GM23248 (cell line): ENCODE data around the gene IGSF22.
"Not testable (repeated sequence)": the region's sequence is repeated elsewhere in the genome, so short reads cannot be mapped to it uniquely, and the experiment has no call there.

Source experiments
- EZH2 ChIP-seq: fragments of 200-600 bp; sonication (generic); IDR thresholded peaks from 2 replicates; pipeline ENCODE4 v1.6.1; 2018; ENCODE audit warnings: antibody characterized with exemption, mild to moderate bottlenecking; ENCODE audit not compliant: insufficient read depth, poor library complexity, severe bottlenecking
- EZH2phosphoT487 ChIP-seq: fragments of 200-600 bp; sonication (generic); IDR thresholded peaks from 2 replicates; pipeline ENCODE4 v1.6.1; 2018; ENCODE audit warnings: antibody characterized with exemption, moderate library complexity, mild to moderate bottlenecking, low read depth; ENCODE audit not compliant: insufficient read depth

- not testable (repeated sequence) for TF ChIP-seq EZH2, EZH2phosphoT487
These were observed 53.8 kb downstream of the IGSF22 start for GRCh38 chr11:18672209-18672608.
